PC-9 (cell line): ENCODE data around the gene DSCAM.

Experiments
- EZH2 ChIP-seq: fragments of 200-600 bp; sonication (generic); IDR thresholded peaks from 2 replicates; pipeline ENCODE4 v1.8.0; 2017; ENCODE audit warnings: antibody characterized with exemption, low read depth
- TF ChIP-seq, protein P1 (sequence below): fragments of 200-600 bp; sonication (generic); conservative IDR thresholded peaks from 2 replicates; pipeline ENCODE4 v1.6.1; 2017; ENCODE audit warnings: mixed run types, antibody characterized with exemption, mild to moderate bottlenecking, moderate library complexity

DNA sequence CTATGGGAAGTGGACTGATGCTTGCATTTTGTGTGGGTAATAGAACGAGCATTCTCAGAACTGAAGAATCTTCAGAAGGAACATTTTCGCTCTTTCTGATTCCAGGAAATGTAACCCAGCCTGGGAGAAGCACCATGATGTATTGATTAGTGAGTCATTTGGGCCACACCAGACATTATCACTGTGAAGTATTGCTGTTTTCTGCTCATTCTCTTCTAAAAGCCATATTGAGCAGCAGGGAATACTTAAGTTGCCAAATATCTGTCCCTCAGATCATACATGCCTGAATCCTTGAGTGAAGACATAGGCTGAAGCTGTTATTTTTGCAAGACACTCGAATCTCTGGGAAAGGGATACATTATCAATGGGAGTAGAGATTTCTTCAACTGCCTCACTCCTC is 766.6 kb downstream of the DSCAM start:
- TF ChIP-seq, protein P1, sequence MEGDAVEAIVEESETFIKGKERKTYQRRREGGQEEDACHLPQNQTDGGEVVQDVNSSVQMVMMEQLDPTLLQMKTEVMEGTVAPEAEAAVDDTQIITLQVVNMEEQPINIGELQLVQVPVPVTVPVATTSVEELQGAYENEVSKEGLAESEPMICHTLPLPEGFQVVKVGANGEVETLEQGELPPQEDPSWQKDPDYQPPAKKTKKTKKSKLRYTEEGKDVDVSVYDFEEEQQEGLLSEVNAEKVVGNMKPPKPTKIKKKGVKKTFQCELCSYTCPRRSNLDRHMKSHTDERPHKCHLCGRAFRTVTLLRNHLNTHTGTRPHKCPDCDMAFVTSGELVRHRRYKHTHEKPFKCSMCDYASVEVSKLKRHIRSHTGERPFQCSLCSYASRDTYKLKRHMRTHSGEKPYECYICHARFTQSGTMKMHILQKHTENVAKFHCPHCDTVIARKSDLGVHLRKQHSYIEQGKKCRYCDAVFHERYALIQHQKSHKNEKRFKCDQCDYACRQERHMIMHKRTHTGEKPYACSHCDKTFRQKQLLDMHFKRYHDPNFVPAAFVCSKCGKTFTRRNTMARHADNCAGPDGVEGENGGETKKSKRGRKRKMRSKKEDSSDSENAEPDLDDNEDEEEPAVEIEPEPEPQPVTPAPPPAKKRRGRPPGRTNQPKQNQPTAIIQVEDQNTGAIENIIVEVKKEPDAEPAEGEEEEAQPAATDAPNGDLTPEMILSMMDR: no peak
- TF ChIP-seq EZH2: no peak
